K562 (cell line): ENCODE data around the gene PLSCR3. TPM values are rescaled to one million over a fixed set of nuclear protein-coding genes. Genes with fewer than 3 reads are reported as not detected.

ENCODE experiments used
- ATAC-seq: fragments of 200-7000 bp; cut with Tn5 transposase; 3 replicates; pipeline ENCODE4 v1.9.1; 2020; ENCODE audit warnings: moderate library complexity
- BruUV-seq: library from RNA; stranded (reverse); fragments of 400-500 nt; replicated peaks from 2 replicates; lab custom pipeline; 2021; lab: Mats Ljungman, UMichigan
- CTCF ChIA-PET: fragments of 300-600 bp; formaldehyde crosslinking; extraction: SDS; loops from one replicate; lab custom pipeline; 2021; ENCODE audit warnings: low intra/inter-chr PET ratio; lab: Yijun Ruan, JAX
- POLR2A ChIA-PET: fragments of 300-600, 350-650 bp; sonication (Branson Sonifier 250); formaldehyde crosslinking; extraction: SDS; loops from one replicate; lab custom pipeline; 2021; ENCODE audit warnings: antibody characterized with exemption, inconsistent platforms; lab: Yijun Ruan, JAX
- DNase-seq, 4 experiments: peaks; one replicate each; pipeline versions ENCODE4 v3.0.0 to v3.0.0-alpha.2; 2011 to 2018; ENCODE audit warnings: low spot score in 3 of 4, mixed read lengths in 3 of 4; ENCODE audit errors: extremely low read depth in 1 of 4
- FAIRE-seq: peaks from 2 replicates; lab custom pipeline; 2011; peaks lifted over from hg19 to GRCh38; lab: Jason Lieb, UNC
- H2AFZ ChIP-seq: 2 replicates; pipeline ENCODE4 v1.6.0; 2011; ENCODE audit warnings: low read depth, low read length, control low read depth, inconsistent platforms
- H3K27ac ChIP-seq: fragments of 200-600 bp; 3 replicates; pipeline ENCODE4 v1.8.0; 2011; ENCODE audit warnings: low read depth, mild to moderate bottlenecking, control low read depth, inconsistent platforms, low read length, moderate library complexity, mixed read lengths; ENCODE audit errors: extremely low read depth
- H3K27me3 ChIP-seq, 2 experiments: fragments of 300-600 bp in 1 of 2; 2 replicates in 1 of 2; 3 replicates in 1 of 2; pipeline versions ENCODE4 v1.6.0 to v1.8.0; 2011; ENCODE audit warnings: inconsistent platforms in 2 of 2, low read length in 2 of 2, mild to moderate bottlenecking in 1 of 2, mixed read lengths in 1 of 2, moderate library complexity in 1 of 2; ENCODE audit not compliant: control insufficient read depth in 2 of 2, insufficient read depth in 2 of 2
- H3K36me3 ChIP-seq: fragments of 300-600 bp; 3 replicates; pipeline ENCODE4 v1.8.0; 2011; ENCODE audit warnings: mild to moderate bottlenecking, low read length, inconsistent platforms; ENCODE audit not compliant: control insufficient read depth, insufficient read depth
- H3K4me1 ChIP-seq, 2 experiments: fragments of 200-600 bp in 1 of 2; replicated peaks in 1 of 2; 2 replicates in 1 of 2; 3 replicates in 1 of 2; pipeline versions ENCODE4 v1.5.1 to v1.8.0; 2011; ENCODE audit warnings: inconsistent platforms in 2 of 2, low read length in 2 of 2, mild to moderate bottlenecking in 1 of 2, mixed read lengths in 1 of 2, moderate library complexity in 1 of 2; ENCODE audit not compliant: control insufficient read depth in 2 of 2, insufficient read depth in 2 of 2
- H3K4me2 ChIP-seq: 2 replicates; pipeline ENCODE4 v1.6.1; 2011; ENCODE audit warnings: low read length, control low read depth, inconsistent platforms, mixed read lengths; ENCODE audit not compliant: insufficient read depth
- H3K4me3 ChIP-seq: fragments of 200-600 bp; sonication (generic), shearing (Covaris generic); 2 replicates; pipeline ENCODE4 v1.5.1; 2016; ENCODE audit warnings: control low read depth, inconsistent platforms
- H3K79me2 ChIP-seq: fragments of 200-600 bp; 3 replicates; pipeline ENCODE4 v1.8.0; 2011; ENCODE audit warnings: low read length, inconsistent platforms; ENCODE audit not compliant: control insufficient read depth, insufficient read depth
- H3K9ac ChIP-seq, 2 experiments: 2 replicates each; pipeline versions ENCODE4 v1.6.0 to v1.6.1; 2011; ENCODE audit warnings: low read depth in 2 of 2, low read length in 2 of 2, control low read depth in 1 of 2, inconsistent platforms in 1 of 2, mild to moderate bottlenecking in 1 of 2, mixed read lengths in 1 of 2; ENCODE audit not compliant: insufficient read depth in 1 of 2
- H3K9me1 ChIP-seq: one replicate; pipeline ENCODE4 v1.6.0; 2011; ENCODE audit warnings: inconsistent platforms, mild to moderate bottlenecking, low read length, moderate library complexity; ENCODE audit not compliant: control insufficient read depth, insufficient read depth
- H3K9me3 ChIP-seq: replicated peaks from 2 replicates; pipeline ENCODE4 v1.5.1; 2011; ENCODE audit warnings: low read depth, low read length, inconsistent platforms; ENCODE audit not compliant: control insufficient read depth, insufficient read depth
- H4K20me1 ChIP-seq: replicated peaks from 2 replicates; pipeline ENCODE4 v1.6.1; 2011; ENCODE audit warnings: low read length, inconsistent platforms, mixed read lengths; ENCODE audit not compliant: control insufficient read depth, insufficient read depth
- ATF2 ChIP-seq: sonication (generic); formaldehyde crosslinking; IDR thresholded peaks from 2 replicates; pipeline ENCODE4 v1.8.1; 2022; ENCODE audit warnings: missing genetic modification reagents
- CBX2 ChIP-seq: fragments of 200-600 bp; sonication (generic); IDR thresholded peaks from one replicate; pipeline ENCODE4 v1.6.1; 2012; ENCODE audit warnings: mild to moderate bottlenecking, low read length, inconsistent platforms; ENCODE audit not compliant: insufficient read depth, poor library complexity, severe bottlenecking
- DACH1 ChIP-seq: fragments of 450-650 bp; IDR thresholded peaks from 2 replicates; pipeline ENCODE4 v1.6.1; 2018; ENCODE audit not compliant: partially characterized antibody
- HNRNPH1 ChIP-seq: fragments of 200-400 bp; formaldehyde crosslinking; optimal IDR thresholded peaks from 2 replicates; pipeline ENCODE3; 2017; ENCODE audit warnings: low read depth, mild to moderate bottlenecking, low read length, moderate library complexity
- MAFK ChIP-seq: IDR thresholded peaks from 2 replicates; pipeline ENCODE4 v1.6.1; 2011; ENCODE audit warnings: low read length, improper control_type of control experiment
- MIER1 ChIP-seq: fragments of 450-650 bp; IDR thresholded peaks from 2 replicates; pipeline ENCODE4 v1.6.1; 2016; ENCODE audit warnings: antibody characterized with exemption, mild to moderate bottlenecking, low read depth
- POLR2B ChIP-seq: fragments of 450-650 bp; IDR thresholded peaks from 2 replicates; pipeline ENCODE4 v1.6.1; 2018; ENCODE audit warnings: low read depth; ENCODE audit not compliant: partially characterized antibody
- SMAD2 ChIP-seq: fragments of 150-350 bp; IDR thresholded peaks from 2 replicates; pipeline ENCODE4 v1.6.1; 2014; ENCODE audit warnings: low read depth, mild to moderate bottlenecking, low read length
- TCF15 ChIP-seq: fragments of 250-450 bp; sonication (Bioruptor Pico); IDR thresholded peaks from 2 replicates; pipeline ENCODE4 v1.8.0; 2022; ENCODE audit warnings: moderate library complexity, mild to moderate bottlenecking, inconsistent platforms
- U2AF2 ChIP-seq: fragments of 200-400 bp; formaldehyde crosslinking; optimal IDR thresholded peaks from 2 replicates; pipeline ENCODE3; 2017; ENCODE audit warnings: low read depth, mild to moderate bottlenecking, low read length
- WGBS: fragments of 100-300 bp; shearing (Covaris generic); methylation state at CpG from one replicate; pipeline ENCODE4 v1.1.6; 2016; ENCODE audit warnings: low coverage, mixed read lengths; ENCODE audit not compliant: insufficient coverage; ENCODE audit errors: missing lambda C conversion rate; 5-methylcytosine and 5-hydroxymethylcytosine counted together
- in situ Hi-C: fragments of 300-500 bp; cut with MboI; formaldehyde crosslinking; loops from 4 replicates; pipeline ENCODE4 v1.15.0; 2018; ENCODE audit warnings: inconsistent platforms, mixed read lengths
- intact Hi-C: fragments of 100-400 bp; cut with micrococcal nuclease; formaldehyde crosslinking; loops from 2 replicates; pipeline ENCODE4 v1.14.2; 2022
- polyA plus RNA-seq, 8 experiments: library from polyadenylated mRNA; depleted of rRNA in 4 of 8; stranded (reverse) in 5 of 8; unstranded in 3 of 8; fragments of >200 nt; fragmentation: Nextera tagmentation in 2 of 8; fragmentation: Illumina TruSeq in 1 of 8; extraction: Ambion mirVana in 2 of 8; extraction: Trizol in 1 of 8; gene quantifications; 2 replicates each; pipeline versions ENCODE4 v1.2.1 to v1.2.3, GENCODE V29; 2011 to 2014; ENCODE audit warnings: inconsistent platforms in 1 of 8, missing spikeins in 1 of 8
- total RNA-seq, 7 experiments: library from RNA; depleted of rRNA in 6 of 7; stranded (reverse); fragments of >200 nt in 6 of 7; fragmentation: Illumina TruSeq in 2 of 7; extraction: Trizol in 2 of 7; gene quantifications; 2 replicates each; pipeline versions ENCODE4 v1.2.1 to v1.2.3, GENCODE V29; 2011 to 2021; ENCODE audit warnings: low replicate concordance in 1 of 7
- TF ChIP-seq, protein P1 (sequence below), 2 experiments: fragments of 450-650 bp; IDR thresholded peaks; 2 replicates each; pipeline ENCODE4 v1.6.1; 2018; ENCODE audit warnings: mild to moderate bottlenecking in 2 of 2, low read depth in 1 of 2; ENCODE audit not compliant: partially characterized antibody in 2 of 2
- TF ChIP-seq, protein P2 (sequence below): fragments of 450-650 bp; formaldehyde crosslinking; IDR thresholded peaks from 2 replicates; pipeline ENCODE4 v1.4.0; 2020; ENCODE audit warnings: mild to moderate bottlenecking
- TF ChIP-seq, protein P3 (sequence below): fragments of 450-650 bp; formaldehyde crosslinking; IDR thresholded peaks from 2 replicates; pipeline ENCODE4 v1.4.0; 2020; ENCODE audit warnings: mild to moderate bottlenecking, moderate library complexity

PLSCR3 gene
- total and polyA plus RNA-seq, 9 of the 15 experiments (the other 6 are each of a cell fraction or from before 2014, with no cell fraction given): 3.2 to 16.8 (median 4.5) TPM

DNA sequence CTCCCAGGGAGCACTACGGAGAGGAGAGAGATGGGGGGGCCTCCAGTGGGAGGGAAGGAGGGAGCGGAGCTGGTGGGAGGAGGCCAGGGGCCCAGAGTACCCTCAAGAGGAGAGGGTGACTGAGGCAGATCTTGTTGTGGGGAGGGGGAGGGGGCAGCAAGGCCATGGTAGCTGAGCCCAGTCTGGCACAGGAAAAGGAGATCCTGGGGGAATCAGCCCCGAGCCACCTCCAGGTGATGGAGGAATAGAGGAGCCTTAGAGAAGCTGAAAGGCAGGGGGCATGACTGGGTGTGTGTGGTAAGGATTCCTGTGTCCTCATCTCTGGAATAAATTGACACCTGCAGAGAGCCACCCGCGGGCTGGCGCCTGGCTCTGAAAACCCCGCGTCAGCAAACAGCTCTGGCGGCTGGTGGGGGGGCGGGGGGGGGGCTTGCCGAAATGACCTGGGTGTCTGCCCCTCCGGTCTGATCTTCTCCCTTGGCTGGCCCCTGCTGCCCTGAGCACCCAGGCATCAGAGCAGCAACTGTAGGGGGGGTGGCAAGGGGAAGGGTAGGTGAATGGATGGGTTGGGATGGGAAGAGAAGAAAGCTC is 12.0 kb upstream of the PLSCR3 start:
- Histone ChIP-seq H3K9me1 (no peaks in the 10 kb centered on the region), H2AFZ (no peak overlapping the region), H3K36me3 (0 out of 3 replicates have a peak, but pooled peaks cover 6% of the 10 kb centered on the region), H3K9me3 (no peaks in the 10 kb centered on the region), H3K4me2 (no peak overlapping the region), H3K9ac (no peak overlapping the region), H3K4me3 (no peak overlapping the region), H4K20me1 (no peaks in the 10 kb centered on the region), H3K79me2 (peaks cover 8% of the 10 kb centered on the region; the same call in 2 of the 3 replicates), H3K27me3 (no peaks in the 10 kb centered on the region), H3K4me1 (peaks cover 11 to 27% of the 10 kb centered on the region in 2 experiments; a peak in 3 of 5 replicates), H3K27ac (no peak overlapping the region)
- in situ Hi-C loops: no loop called here
- FAIRE-seq: no peak
- intact Hi-C loops: no loop called here
- ChIA-PET POLR2A (interaction anchor here (0.6 to 1.3 kb wide), 4 partner anchors 80 to 436 kb away, joined by 3 to 4 read pairs (median 4); partner anchors contain the start of gene SENP3), CTCF (no interaction called here)
- DNase-seq: no peak
- no peak for TF ChIP-seq U2AF2
- TF ChIP-seq POLR2B: no peak
- TF ChIP-seq, protein P1, sequence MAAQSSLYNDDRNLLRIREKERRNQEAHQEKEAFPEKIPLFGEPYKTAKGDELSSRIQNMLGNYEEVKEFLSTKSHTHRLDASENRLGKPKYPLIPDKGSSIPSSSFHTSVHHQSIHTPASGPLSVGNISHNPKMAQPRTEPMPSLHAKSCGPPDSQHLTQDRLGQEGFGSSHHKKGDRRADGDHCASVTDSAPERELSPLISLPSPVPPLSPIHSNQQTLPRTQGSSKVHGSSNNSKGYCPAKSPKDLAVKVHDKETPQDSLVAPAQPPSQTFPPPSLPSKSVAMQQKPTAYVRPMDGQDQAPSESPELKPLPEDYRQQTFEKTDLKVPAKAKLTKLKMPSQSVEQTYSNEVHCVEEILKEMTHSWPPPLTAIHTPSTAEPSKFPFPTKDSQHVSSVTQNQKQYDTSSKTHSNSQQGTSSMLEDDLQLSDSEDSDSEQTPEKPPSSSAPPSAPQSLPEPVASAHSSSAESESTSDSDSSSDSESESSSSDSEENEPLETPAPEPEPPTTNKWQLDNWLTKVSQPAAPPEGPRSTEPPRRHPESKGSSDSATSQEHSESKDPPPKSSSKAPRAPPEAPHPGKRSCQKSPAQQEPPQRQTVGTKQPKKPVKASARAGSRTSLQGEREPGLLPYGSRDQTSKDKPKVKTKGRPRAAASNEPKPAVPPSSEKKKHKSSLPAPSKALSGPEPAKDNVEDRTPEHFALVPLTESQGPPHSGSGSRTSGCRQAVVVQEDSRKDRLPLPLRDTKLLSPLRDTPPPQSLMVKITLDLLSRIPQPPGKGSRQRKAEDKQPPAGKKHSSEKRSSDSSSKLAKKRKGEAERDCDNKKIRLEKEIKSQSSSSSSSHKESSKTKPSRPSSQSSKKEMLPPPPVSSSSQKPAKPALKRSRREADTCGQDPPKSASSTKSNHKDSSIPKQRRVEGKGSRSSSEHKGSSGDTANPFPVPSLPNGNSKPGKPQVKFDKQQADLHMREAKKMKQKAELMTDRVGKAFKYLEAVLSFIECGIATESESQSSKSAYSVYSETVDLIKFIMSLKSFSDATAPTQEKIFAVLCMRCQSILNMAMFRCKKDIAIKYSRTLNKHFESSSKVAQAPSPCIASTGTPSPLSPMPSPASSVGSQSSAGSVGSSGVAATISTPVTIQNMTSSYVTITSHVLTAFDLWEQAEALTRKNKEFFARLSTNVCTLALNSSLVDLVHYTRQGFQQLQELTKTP (IDR thresholded peaks at IDR 0.05; ENCODE audit: low read depth in 1 of 2, partially characterized antibody in 2 of 2): no peak
- TF ChIP-seq HNRNPH1: no peak
- TF ChIP-seq MAFK: no peak
- TF ChIP-seq TCF15 (CRISPR knock-in tag): no peak
- TF ChIP-seq, protein P2, sequence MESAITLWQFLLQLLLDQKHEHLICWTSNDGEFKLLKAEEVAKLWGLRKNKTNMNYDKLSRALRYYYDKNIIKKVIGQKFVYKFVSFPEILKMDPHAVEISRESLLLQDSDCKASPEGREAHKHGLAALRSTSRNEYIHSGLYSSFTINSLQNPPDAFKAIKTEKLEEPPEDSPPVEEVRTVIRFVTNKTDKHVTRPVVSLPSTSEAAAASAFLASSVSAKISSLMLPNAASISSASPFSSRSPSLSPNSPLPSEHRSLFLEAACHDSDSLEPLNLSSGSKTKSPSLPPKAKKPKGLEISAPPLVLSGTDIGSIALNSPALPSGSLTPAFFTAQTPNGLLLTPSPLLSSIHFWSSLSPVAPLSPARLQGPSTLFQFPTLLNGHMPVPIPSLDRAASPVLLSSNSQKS: no peak
- no peak for TF ChIP-seq ATF2 (CRISPR knock-in tag)
- no peak for TF ChIP-seq SMAD2
- TF ChIP-seq, protein P3, sequence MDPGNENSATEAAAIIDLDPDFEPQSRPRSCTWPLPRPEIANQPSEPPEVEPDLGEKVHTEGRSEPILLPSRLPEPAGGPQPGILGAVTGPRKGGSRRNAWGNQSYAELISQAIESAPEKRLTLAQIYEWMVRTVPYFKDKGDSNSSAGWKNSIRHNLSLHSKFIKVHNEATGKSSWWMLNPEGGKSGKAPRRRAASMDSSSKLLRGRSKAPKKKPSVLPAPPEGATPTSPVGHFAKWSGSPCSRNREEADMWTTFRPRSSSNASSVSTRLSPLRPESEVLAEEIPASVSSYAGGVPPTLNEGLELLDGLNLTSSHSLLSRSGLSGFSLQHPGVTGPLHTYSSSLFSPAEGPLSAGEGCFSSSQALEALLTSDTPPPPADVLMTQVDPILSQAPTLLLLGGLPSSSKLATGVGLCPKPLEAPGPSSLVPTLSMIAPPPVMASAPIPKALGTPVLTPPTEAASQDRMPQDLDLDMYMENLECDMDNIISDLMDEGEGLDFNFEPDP (CRISPR knock-in tag): no peak
- TF ChIP-seq MIER1: no peak
- no peak for TF ChIP-seq CBX2
- TF ChIP-seq DACH1: no peak
- ATAC-seq: no peak
- WGBS: 28% methylated on average over 2 of the region's 12 CpGs
- no TSS peak for BruUV-seq
